PFSK-1 (cell line): ENCODE measurements around the gene ARHGAP4. TPM values are rescaled to one million over a fixed set of nuclear protein-coding genes. Genes with fewer than 3 reads are reported as not detected.

Experiments used
- FOXP2 ChIP-seq: optimal IDR thresholded peaks from 2 replicates; pipeline ENCODE3; 2011; ENCODE audit warnings: borderline replicate concordance, control low read depth, inconsistent platforms; ENCODE audit not compliant: insufficient read depth; ENCODE audit errors: extremely low read length, extremely low read depth
- POLR2AphosphoS5 ChIP-seq: IDR thresholded peaks from 2 replicates; pipeline ENCODE4 v1.6.1; 2012; ENCODE audit warnings: low read depth, mild to moderate bottlenecking, control low read depth, low read length, moderate library complexity
- REST ChIP-seq, 2 experiments: IDR thresholded peaks; 2 replicates each; pipeline versions ENCODE4 v1.6.1 to v1.8.0; 2011 to 2012; ENCODE audit warnings: low read depth in 2 of 2, low read length in 2 of 2, control low read depth in 1 of 2, inconsistent platforms in 1 of 2, mild to moderate bottlenecking in 1 of 2, moderate library complexity in 1 of 2; ENCODE audit not compliant: insufficient read depth in 1 of 2
- SIN3A ChIP-seq: IDR thresholded peaks from 2 replicates; pipeline ENCODE4 v1.6.1; 2012; ENCODE audit warnings: mild to moderate bottlenecking, low read length, moderate library complexity, borderline replicate concordance; ENCODE audit not compliant: insufficient read depth
- TAF1 ChIP-seq: IDR thresholded peaks from 2 replicates; pipeline ENCODE4 v1.6.1; 2012; ENCODE audit warnings: low read length, control low read depth, borderline replicate concordance; ENCODE audit not compliant: insufficient read depth
- polyA plus RNA-seq: library from polyadenylated mRNA; unstranded; fragments of >200 nt; gene quantifications from one replicate; pipeline ENCODE4 v1.2.1, GENCODE V29; 2012; ENCODE audit warnings: low read depth, missing spikeins; ENCODE audit not compliant: insufficient read length

Gene ARHGAP4
- polyA plus RNA-seq: 15.4 TPM

GRCh38 chrX:153925739-153926551 lies at the start of gene ARHGAP4:
Gene ARHGAP4 (minus strand): TSS chrX:153926264. CDS start chrX:153926202, 62 bp downstream.
- TF ChIP-seq REST (IDR thresholded peaks at IDR 0.05; ENCODE audit: insufficient read depth in 1 of 2, low read depth in 2 of 2, low read length in 2 of 2) (no peak), SIN3A (no peak), POLR2AphosphoS5 (no peak), TAF1 (no peak), FOXP2 (no peak)

GRCh38 chrX:153974726-153975286 lies 48.7 kb upstream of the ARHGAP4 start:
- TF ChIP-seq FOXP2 (no peak), SIN3A (no peak), POLR2AphosphoS5 (no peak), REST (IDR thresholded peaks at IDR 0.05; ENCODE audit: insufficient read depth in 1 of 2, low read depth in 2 of 2, low read length in 2 of 2) (no peak), TAF1 (no peak)

GRCh38 chrX:153974003-153974725 lies 48.1 kb upstream of the ARHGAP4 start:
- TF ChIP-seq TAF1: no peak
- TF ChIP-seq FOXP2: no peak
- TF ChIP-seq REST (IDR thresholded peaks at IDR 0.05; ENCODE audit: insufficient read depth in 1 of 2, low read depth in 2 of 2, low read length in 2 of 2): no peak
- TF ChIP-seq POLR2AphosphoS5: no peak
- no peak for TF ChIP-seq SIN3A

- TF ChIP-seq TAF1 (no peak), FOXP2 (no peak)
These were observed 47.3 kb upstream of the ARHGAP4 start for GRCh38 chrX:153973127-153974002.
